ENCODE data around the gene ADD2. TPM values are rescaled to one million over a fixed set of nuclear protein-coding genes. Genes with fewer than 3 reads are reported as not detected.

Gene ADD2
- total RNA-seq, 1 donor from 2014 or later, result 0.33 TPM

DNA sequence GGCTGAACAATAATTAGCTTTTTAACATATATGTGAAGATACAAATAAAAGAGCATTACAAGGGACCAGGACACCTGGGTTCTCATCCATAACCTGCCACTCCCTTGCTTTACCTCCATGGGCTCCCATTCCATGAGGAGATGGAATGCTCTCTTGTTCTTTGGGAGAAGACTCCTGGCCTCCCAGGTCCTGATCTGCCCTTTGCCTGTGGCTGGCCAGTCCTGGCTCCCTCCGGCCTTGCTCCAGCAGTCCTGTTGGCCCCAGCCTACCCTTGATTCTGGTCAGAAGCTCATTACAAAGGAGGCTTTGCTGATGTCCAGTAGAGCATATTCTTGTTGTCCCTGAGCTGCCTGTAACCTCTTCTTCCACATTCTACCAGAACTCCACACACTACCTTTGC is 60.3 kb downstream of the ADD2 start:
- ATAC-seq (no peak), DNase-seq (ENCODE audit: low spot score) (no peak)

DNA sequence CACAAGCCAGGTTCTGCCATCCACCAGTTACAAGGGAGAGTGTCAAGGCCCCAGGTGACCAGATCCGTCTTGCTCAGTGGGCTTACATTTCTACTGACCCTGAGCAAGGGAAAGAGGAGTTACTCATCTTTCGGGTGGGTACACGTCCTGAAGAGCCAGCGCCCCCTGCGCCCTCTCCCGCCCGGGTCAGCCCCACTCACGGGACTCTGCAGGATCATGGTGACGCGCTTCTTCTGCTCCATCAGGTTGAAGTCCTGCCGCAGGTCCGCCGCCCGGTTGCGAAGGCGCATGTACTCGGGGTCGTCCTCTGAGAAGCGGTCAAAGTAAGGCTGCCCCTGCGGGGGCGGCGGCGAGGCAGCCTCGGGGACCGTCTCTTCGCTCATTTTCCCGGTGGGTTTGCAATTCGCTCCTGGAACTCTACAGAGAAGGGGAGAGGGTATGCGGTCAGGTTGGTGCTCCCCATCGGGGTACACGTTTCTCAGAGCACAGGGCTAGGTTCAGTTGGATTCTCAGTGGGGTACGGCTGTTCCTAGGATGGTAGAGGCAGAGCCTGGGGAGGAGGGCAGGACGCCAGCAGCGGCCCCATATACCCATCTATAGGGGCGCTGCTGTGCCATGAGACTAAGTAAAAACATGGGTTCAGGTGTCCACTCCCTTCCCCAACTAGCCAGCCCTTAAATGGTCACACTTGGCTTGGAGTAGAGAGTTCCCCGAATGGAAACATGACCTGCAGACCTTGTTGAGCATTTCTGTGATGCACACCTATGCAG is 61.8 kb downstream of the ADD2 start:
- no peak for ATAC-seq
- DNase-seq (ENCODE audit: low spot score), result peak; percentile 26

DNA sequence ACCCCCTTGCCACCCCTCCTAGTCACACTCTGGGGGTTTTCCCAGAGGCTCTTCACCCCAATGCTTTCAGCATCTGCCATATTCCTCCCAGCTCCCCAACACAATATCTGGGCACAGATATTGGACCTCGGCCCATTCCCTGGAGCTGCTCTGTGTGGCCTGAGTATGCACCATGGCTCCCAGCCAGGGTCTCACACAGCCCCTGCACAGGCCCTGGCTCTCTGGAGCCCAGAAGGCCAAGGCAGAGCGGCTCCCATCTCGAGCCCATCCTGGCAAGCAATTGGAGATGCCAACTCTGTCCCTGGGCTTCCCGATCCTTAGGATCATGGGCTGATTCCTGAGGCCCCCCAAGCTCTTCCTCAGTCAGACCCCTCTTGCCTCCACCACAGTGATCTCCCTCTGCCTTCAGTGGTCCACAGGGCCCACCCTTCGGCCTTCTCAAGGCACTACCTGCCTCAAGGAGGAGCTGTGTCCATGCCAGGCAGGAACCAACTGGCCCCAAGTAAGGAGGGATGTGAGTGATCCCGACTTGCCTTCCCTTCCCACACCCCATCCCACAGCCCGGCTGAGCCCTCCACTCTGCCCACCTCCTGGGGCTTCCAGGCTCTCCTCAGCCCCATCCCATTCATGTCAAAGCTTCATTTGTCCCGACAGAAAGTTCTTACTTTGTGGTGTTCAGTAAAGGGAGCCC is 62.7 kb downstream of the ADD2 start:
- DNase-seq (ENCODE audit: low spot score) (no peak), ATAC-seq (no peak)

DNA sequence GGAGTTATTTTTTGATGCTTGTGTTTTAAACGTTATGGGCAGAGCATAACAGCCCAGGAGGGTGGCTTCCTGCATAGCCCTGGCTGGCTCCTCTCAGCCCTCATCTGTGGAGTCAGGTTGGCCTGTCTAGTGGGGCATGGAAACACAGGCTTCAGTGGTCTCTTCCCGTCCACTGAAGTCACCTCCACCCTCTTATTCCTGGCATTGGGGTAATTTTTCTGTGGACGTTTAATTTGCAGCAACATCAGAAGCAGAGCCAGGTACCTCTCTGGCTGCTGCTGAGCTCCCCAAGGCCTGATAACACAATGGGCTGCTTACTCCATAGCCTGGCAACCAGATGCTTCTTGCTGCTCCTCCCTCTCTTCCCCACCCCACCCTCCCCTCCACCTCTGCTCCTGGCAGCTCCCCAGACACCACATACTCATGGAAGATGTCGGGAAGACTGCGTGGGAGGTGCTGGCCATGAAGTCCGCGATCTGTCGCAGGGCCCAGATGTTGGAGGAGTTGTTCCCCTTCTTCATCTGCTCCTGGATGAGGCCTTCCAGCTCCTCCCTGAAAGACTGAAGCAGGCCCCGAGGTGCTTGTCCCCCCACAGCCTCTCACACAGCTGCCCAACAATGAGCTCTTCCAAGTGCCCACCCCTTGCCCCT is 64.0 kb downstream of the ADD2 start:
- no peak for DNase-seq (ENCODE audit: low spot score)
- ATAC-seq, result no peak

DNA sequence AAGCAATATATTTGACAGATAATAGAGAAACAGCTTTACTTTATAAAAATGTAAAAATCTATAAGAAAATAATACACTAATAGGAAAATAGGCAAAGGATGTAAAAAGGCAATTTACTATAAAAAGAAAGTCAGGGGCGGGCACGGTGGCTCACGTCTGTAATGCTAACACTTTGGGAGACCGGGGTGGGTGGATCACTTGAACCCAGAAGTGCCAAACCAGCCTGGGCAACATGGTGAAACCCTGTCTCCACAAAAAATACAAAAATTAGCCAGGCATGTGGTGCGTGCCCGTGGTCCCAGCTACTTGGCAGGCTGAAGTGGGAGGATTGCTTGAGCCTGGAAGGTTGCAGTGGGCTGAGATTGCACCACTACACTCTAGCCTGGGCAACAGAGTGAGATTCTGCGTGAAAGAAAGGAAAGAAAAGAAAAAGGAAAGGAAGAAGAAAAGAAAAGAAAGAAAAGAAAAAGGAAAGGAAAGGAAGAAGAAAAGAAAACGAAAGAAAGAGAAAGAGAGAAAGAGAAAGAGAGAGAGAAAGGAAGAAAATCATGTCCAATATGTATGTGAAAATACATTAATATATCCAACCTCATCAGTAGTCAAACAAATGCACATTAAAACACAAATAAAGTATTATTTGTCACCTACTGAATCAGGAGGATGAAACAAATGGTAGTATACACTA is 65.1 kb downstream of the ADD2 start:
- DNase-seq (ENCODE audit: low spot score) (no peak), ATAC-seq (no peak)

DNA sequence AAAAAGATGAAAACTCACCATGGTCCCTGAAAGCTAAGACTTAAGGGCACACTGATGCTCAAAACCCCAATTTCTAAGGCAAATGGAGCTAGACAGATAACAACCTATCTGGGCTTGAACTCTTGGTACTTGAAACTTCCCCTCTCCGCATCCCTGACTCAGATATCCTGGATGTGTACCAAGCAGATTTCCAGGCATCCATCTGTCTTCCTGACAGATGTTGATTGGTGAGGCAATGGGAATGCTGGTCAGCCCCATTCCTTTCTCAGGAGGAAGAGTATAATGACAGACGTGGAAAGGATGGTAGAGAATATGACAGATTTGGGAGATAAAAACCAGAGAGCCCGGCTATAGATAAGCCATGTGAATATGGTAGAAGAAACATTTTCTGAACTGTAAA is 69.2 kb downstream of the ADD2 start:
- DNase-seq (ENCODE audit: low spot score), result no peak
- ATAC-seq, result no peak

DNA sequence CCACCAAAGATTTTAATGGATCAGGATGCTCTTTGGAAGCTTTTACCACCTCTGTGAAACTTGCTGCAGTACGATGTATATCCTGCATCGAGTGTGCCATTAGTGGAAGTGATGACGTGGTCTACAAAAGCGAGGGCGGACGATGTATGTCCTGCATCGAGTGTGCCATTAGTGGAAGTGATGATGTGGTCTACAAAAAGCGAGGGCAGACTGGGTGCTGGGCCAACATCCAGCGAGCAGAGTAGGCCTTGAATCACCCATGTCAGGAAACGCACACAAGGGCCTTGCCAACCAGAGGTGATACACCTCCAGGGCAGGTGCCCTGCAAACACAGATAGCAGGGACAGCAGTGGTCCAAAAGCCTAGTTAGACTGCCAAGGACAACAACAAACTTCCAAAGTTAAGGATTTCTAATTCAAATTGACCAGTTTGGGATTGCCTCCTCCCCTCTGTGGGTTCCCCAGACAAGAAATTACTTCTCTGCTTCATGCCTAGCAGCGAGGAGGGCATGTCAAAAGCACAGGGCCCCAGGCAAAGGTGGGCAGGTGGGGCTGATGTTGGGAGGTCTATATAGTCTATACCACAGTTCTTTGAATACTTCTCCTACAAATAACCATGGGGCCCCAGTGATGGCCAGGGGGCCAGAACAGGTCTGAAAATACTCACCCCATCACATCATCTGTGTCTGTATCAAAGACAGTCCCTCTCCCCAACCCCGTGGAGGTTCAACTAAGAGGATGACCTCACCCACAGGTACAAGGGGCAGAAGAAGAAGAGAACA is 70.2 kb downstream of the ADD2 start:
- no peak for DNase-seq (ENCODE audit: low spot score)

DNA sequence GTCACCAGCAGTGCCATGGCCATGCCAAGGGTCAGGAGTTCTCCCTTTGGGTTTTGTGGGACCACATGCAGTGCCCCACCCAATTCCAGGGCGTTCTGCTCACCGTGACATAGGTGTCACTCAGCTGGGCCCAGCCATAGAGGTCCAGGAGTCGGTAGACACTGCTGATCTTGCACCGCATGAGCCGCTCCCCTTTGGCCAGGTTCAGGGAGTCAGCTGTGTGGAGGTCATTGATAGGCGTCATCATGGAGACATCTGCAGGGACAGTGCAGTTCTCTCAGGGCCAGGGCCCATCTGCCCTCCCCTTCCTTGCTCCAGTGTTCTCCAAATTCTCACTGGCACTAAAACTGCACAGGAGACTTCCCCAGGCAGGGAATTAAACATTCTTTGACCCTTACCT is 71.9 kb downstream of the ADD2 start:
- DNase-seq (ENCODE audit: low spot score) (no peak), ATAC-seq (no peak)

More for the DNA sequence above, 70.2 kb downstream of the ADD2 start:
- ATAC-seq, result no peak

DNA sequence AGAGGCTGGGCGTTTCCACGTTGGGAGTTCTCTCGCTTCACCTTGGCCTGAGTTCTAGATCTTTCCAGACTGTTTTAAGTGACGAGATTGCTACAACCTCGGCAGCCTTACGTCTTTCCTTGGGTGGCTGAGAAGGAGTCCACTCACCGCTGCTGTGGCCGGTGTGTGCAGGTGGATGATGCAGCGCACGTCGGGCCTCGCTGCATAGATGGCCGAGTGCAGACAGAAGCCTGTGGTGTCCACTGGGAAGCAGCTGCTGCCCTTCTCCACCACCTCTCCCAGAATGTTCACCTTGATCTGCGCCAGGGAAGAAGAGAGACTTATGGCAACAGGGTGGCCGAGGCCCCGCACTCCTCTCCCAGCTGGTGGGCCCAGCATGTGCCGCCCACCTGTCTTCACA is 75.7 kb downstream of the ADD2 start:
- ATAC-seq (no peak), DNase-seq (ENCODE audit: low spot score) (peak; percentile 23)

DNA sequence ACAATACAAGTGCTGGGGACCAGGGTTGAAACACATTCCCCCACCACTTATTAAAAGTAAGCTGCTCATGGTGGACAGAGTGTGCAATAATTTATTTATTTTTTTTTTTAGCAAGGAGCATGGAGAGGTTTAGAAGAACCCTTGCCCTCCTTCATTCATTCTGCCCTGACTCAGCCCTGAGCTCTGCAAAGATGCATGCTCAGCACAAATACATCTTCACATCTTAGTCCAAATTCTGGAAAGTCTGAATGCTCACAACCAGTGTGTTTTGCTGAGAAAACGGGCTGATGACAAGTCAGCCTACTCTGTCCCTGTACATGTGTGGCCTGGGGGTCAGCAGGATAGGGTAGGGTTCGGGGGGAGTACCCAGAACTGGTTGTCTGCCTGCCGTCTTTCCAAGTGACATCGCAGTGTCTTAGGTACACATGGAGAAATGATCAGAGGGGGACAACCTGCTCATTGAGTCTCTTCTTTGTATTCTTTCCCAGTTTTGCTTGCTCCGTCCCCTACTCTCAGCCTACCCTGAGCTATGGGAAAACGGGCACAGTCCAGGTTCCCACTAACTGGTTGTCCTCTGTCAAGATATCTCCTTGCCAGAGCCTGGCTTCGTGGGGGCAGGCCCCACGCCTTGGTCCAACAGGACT is 76.4 kb downstream of the ADD2 start:
- no peak for ATAC-seq
- DNase-seq (ENCODE audit: low spot score), result peak; percentile 21

DNA sequence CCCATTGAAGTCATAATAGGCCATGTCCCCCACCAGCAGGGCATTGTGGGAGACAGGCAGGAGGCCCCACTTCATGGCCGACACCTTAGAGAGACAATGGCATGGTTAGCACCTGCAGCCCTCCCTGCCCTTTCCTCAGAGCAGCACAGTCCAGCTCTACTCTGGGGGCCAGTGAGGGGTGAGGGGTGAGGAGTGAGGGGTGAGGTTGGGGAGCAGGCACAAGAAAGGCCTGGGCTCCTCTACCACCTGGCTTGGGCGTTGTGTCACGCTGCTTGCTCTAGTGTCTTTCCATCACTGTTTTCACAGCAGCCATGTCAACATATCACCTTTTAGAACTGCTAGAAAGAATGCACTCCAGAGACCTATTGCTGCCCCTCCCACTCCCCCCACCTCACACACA is 77.2 kb downstream of the ADD2 start:
- no peak for ATAC-seq
- peak; percentile 33 for DNase-seq (ENCODE audit: low spot score)

DNA sequence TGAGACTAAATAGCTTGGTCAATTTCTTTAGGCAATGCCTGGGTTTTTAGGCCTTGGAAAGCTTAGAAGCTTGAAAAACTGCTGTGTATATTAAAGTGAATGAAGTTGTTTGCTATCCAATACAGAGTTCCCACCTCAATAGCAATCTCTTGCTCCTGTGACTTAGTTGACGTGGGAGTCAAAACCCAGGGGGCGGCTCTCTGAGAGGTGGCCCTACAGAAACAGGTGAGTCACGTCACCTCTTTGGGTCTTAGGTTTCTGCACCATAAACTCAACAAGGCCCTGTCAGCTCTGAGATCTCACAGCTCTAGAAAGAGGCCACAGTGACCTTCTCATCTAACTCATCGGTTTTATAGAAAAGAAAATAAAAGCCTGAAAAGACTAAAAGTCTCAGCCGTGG is 79.6 kb downstream of the ADD2 start:
- DNase-seq (ENCODE audit: low spot score) (no peak), ATAC-seq (no peak)

DNA sequence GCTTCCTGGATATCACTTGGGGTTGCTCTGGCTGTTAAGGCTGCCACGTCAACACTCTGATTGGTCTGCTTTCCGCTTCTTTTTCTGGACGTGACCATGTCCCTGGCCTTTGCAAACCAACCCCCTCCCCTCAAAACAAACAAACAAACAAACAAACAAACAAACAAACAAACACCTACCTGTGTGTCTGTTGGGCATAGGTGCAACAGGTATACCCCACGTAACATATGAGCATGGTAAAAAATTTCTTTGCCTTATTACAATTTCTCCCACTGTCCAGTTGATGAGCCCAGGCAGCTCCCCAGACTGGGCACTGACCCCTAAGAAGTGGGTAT is 80.6 kb downstream of the ADD2 start:
- no peak for DNase-seq (ENCODE audit: low spot score)
- no peak for ATAC-seq

DNA sequence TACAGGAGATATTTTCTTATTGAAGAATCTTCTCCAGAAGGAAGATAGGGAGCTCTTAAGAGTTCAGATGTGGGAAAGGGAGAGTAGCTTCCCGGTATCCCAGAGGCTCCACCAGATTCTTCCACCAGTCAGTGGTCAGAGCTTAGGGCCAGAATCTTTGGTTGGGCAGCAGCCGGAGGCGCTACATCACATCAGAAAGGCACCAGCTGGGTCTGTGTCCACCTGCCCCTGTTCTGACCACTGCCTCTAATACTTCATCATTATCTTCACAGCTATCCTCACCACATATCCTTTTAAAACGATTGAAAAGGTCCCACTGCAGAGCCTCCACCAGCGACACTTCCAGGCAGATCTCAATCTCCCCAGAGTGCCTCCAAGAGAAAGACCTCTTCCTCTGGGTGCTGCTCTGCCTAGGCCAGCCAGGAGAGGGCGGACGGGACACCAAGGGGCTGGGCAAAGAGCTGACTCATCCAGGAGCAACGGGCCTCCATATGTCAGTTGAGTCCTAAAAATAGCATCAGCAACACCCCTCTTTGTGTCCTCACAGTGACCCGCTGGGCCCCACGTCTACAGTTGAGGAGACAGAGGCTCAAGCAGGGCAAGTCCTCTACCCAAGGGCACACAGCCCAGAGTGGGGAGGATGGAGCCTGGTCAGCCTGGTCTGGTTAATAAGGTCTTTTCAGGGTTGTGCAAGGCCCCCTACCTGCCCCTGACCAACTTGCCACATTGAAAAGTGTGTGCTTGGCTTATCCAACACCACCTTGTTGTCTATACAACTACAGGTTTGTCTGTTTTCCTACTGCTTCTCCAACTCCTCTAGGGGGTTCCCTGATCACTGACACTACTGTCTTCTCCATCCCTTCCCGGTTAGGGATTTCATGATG is 81.2 kb downstream of the ADD2 start:
- peak; percentile 24 for ATAC-seq

DNA sequence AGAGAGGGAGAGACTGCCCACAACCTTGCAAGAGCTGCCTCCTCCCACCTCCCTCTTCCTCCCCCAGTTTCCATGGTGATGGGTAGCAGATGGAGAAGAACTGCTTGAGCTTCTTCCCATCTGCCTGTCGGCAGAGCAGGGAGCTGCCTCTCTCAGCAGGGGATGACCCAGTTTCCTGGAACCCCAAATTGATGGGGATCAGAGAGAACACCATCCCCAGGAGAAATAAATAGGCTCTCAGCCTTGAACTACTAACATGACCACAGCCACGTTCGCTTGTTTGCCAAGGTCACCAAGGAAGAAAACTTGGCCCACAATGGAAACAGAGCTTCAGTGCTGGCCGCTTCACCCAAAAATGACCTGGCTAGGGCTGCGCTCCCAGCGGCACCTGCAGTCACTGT is 82.2 kb downstream of the ADD2 start:
- ATAC-seq, result no peak
- peak; percentile 10 for DNase-seq (ENCODE audit: low spot score)

More for the DNA sequence above, 81.2 kb downstream of the ADD2 start:
- peak; percentile 32 for DNase-seq (ENCODE audit: low spot score)

DNA sequence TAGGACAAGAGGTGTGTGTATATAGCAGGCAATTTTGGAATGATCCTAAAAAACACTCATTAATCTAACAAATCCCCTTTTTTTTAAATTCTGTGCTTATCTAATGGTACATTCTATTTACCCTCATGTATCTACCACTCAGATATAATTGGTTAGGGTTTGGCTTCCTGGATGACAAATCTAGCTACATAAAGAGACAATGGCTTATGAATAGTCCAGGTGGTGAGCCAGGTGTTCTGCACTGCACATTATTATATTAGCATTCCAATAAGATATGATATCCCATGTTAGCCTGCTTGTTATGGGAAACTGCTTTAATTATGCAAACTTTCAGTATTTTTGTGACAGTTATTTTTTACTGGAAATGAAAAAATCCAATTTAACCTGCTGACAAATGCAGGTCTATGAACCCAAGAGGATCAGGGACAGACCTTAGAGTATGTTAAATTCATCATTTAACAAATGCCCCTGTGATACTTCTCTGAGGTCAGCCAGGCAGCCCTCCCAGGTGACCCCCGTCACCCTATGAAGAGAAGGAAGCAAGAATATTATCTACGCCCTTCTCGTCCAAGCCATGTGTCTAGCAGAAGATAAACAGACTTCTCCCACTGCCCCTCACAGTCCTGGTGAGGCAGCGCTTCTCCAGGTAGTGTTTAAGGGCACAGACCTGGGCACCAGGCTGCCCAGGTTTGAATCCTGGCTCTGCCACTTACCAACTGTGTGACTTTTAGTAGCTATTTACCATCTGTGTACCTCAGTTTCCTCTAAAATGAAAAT is 83.0 kb downstream of the ADD2 start:
- DNase-seq (ENCODE audit: low spot score), result no peak

DNA sequence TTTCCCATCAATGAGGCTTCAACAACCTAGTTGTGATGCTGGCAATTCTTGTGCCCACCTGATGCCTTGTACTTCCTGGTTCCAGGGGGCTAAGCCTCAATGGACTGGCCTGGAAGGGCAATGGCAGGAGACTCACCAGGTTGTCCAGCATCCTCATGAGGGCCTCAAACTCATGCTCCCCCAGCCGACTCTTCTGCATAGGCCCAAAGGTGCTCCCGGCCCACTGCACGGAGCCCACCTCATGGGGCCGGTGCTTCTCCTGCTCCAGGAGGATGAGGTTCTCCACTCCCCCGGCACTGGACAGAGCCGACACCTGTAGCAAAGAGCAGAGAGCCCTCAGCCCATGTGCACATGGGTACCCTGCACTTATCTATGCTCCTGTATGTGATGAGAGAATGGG is 84.5 kb downstream of the ADD2 start:
- ATAC-seq (no peak), DNase-seq (ENCODE audit: low spot score) (peak; percentile 28)

More for the DNA sequence above, 83.0 kb downstream of the ADD2 start:
- no peak for ATAC-seq

DNA sequence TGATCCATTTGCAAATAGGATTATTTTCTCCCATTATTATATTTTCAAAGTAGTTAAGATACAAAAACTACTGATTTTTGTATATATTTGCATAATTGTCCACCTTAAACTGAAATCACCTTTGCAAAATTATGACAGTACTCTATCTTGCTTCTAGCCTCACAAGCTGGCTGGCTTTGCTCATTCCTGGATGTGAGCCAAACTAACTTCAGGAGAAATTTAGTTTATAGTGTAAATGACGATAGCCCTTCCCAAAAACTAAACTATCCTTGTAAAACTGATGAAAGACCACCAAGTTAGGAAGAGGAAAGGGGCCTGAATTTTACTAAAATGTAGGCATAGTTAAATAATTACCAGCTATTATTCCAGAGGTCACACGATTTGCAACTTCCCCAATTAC is 87.3 kb downstream of the ADD2 start:
- no peak for ATAC-seq

More for the DNA sequence above, 87.3 kb downstream of the ADD2 start:
- no peak for DNase-seq (ENCODE audit: low spot score)
